Heart right ventricle (tissue), 16 donors: ENCODE data around the gene C14orf93. TPM values are rescaled to one million over a fixed set of nuclear protein-coding genes. Genes with fewer than 3 reads are reported as not detected.

Source experiments
- ATAC-seq, 8 donors: fragments of 200-7000 bp; cut with Tn5 transposase; one replicate each; pipeline ENCODE4 v1.9.1; 2020; ENCODE audit warnings: mild to moderate bottlenecking in 8 of 8, moderate library complexity in 8 of 8, moderate number of reproducible peaks in 1 of 8
- DNase-seq, 2 donors: peaks; one replicate each; pipeline ENCODE4 v3.0.0-alpha.2; 2020
- H3K27ac ChIP-seq, 10 donors: fragments of 200-600 bp; sonication (generic) in 2 of 10; one replicate each; pipeline versions ENCODE4 v1.5.0 to v1.8.0; 2020 to 2022; ENCODE audit warnings: mild to moderate bottlenecking in 3 of 10
- H3K27me3 ChIP-seq, 7 donors: fragments of 200-600 bp; one replicate each; pipeline ENCODE4 v1.8.0; 2021 to 2022; ENCODE audit warnings: mild to moderate bottlenecking in 2 of 7
- H3K36me3 ChIP-seq, 9 donors: fragments of 200-600 bp; sonication (generic) in 1 of 9; one replicate each; pipeline versions ENCODE4 v1.5.0 to v1.8.0; 2020 to 2022; ENCODE audit warnings: mild to moderate bottlenecking in 2 of 9
- H3K4me1 ChIP-seq, 9 donors: fragments of 200-600 bp; sonication (generic) in 1 of 9; one replicate each; pipeline versions ENCODE4 v1.5.0 to v1.8.0; 2020 to 2022; ENCODE audit warnings: mild to moderate bottlenecking in 4 of 9
- H3K4me3 ChIP-seq, 10 donors: fragments of 200-600 bp; sonication (generic) in 2 of 10; one replicate each; pipeline versions ENCODE4 v1.5.0 to v1.8.0; 2020 to 2022; ENCODE audit warnings: mild to moderate bottlenecking in 7 of 10, moderate library complexity in 2 of 10
- H3K9me3 ChIP-seq, 11 donors: fragments of 200-600 bp in 10 of 11; sonication (generic) in 2 of 11; one replicate each; pipeline versions ENCODE4 v1.5.0 to v1.8.0; 2013 to 2022; ENCODE audit warnings: mild to moderate bottlenecking in 2 of 11, control low read depth in 1 of 11, moderate library complexity in 1 of 11
- WGBS, 2 donors: extraction: QIAGEN DNeasy Blood & Tissue Kit; methylation state at CpG; one replicate each; pipeline ENCODE4 v1.1.7; 2013; ENCODE audit warnings: inconsistent platforms in 1 of 2; 5-methylcytosine and 5-hydroxymethylcytosine counted together
- intact Hi-C, 10 donors: fragments of 100-400 bp; cut with DNase I; formaldehyde crosslinking; loops; one replicate each; pipeline versions ENCODE4 v1.11.1 to v1.14.2; 2022
- polyA plus RNA-seq, 2 donors: library from polyadenylated mRNA; stranded (reverse); fragments of 200-250 nt; gene quantifications; one replicate each; pipeline ENCODE4 v1.2.3, GENCODE V29; 2013
- total RNA-seq, 10 donors: library from RNA; stranded (reverse); fragmentation: NEBNext Ultra II Directional in 3 of 10; extraction: Animal tissue kit (Norgen Biotek cat#: 25700) in 3 of 10; gene quantifications; one replicate each; pipeline versions ENCODE4 v1.2.1 to v1.2.4, GENCODE V29; 2021 to 2023
- TF ChIP-seq, protein P1 (sequence below), 9 donors: fragments of 200-600 bp; sonication (generic) in 2 of 9; IDR thresholded peaks; one replicate each; pipeline versions ENCODE4 v1.5.0 to v1.8.0; 2021 to 2022; ENCODE audit warnings: antibody characterized with exemption in 9 of 9, mild to moderate bottlenecking in 5 of 9, moderate library complexity in 1 of 9
- donor health status: Arrhythmogenic right ventricular cardiomyopathy.
- donor health status: ischemic (EF 13 %, LVEDD 7.1; RV severe dilation, severe dysfunction).
- donor health status: healthy with polysubstance abuse.
- donor health status: DM: no; HTN: yes; CAD: no.
- donor health status: DM: no; HTN: no; CAD: no.
- donor health status: ischemic (EF 25% LVEDD 6.9; RV normal size, moderate dysfunction).
- donor health status: ischemic (EF 25% LVEDD 5.7; RV mildly dilated, moderate dysfunction).
- donor health status: healthy.
- donor health status: DM: yes; HTN: yes; CAD: no.
- donor health status: Ischemic cardiomyopathy.
- donor health status: ischemic (EF 35%, LVEDD 5.7; RV mildly dilated, moderate dysfunction).
- donor health status: nonischemic (EF 11% LVEDD 7.7; RV severe dilation, severe dysfunction).
- donor health status: DM: yes; HTN: yes; CAD: no.
- donor health status: PGD.
- donor health status: ischemic (EF 29% LVEDD 5.4; RV normal size, mild dysfunction).
- donor health status: nonischemic (EF 23%, LVEDD 6.1; RV moderate dilation, normal function).

Gene C14orf93
- total and polyA plus RNA-seq, 12 donors = 3.2 to 6.7 (median 4.8) TPM

DNA sequence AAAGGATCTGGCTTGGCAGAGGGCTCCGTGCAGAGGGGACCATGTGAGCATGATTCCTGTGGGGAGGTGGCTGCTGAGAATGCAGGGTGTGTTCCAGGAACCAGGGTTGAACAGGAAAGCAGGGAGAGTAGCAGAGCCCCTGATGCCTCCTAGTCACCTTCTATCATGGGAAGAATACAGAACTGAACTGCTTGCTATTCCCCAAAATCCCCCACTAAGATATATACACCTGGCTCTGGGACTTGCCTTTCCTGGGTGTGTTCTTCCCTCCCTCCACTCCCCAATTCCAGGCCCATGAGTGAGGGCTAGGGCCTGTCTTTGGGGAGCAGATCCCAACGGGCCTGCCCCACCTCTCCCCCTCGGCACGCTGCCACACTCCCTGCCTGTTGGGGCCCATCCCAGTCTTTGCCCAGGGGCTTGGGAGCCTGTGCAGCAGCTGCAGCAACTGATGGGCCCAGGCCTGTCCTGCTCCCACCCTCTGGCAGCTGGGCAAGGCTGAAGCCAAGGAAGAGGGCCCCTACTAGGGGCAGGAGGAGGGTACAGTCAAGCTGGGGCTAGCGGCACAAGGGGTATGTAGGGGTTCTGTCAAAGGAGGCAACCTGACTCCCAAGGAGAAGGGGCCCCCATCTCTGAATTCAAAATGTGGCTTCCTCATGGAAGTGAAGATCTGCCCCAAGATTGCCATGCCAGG, 30.8 kb downstream of the C14orf93 start:
- no peak for ATAC-seq
- Histone ChIP-seq H3K9me3 (no peaks in the 10 kb centered on the region), H3K36me3 (peaks cover 0 to 20% (median 0%) of the 10 kb centered on the region in 9 donors), H3K27me3 (peaks cover 0 to 33% (median 0%) of the 10 kb centered on the region in 7 donors), H3K4me1 (peaks cover 8 to 81% (median 55%) of the 10 kb centered on the region in 9 donors), H3K4me3 (peak overlapping the region in 1 of 10 donors; percentile 78), H3K27ac (peak overlapping the region in 8 of 10 donors; percentile 20 to 91 (median 78))
- DNase-seq = no peak
- WGBS, 2 donors = 43 to 55% methylated on average over 5 of the region's 5 CpGs
- intact Hi-C loops = no loop called here
- TF ChIP-seq, protein P1, sequence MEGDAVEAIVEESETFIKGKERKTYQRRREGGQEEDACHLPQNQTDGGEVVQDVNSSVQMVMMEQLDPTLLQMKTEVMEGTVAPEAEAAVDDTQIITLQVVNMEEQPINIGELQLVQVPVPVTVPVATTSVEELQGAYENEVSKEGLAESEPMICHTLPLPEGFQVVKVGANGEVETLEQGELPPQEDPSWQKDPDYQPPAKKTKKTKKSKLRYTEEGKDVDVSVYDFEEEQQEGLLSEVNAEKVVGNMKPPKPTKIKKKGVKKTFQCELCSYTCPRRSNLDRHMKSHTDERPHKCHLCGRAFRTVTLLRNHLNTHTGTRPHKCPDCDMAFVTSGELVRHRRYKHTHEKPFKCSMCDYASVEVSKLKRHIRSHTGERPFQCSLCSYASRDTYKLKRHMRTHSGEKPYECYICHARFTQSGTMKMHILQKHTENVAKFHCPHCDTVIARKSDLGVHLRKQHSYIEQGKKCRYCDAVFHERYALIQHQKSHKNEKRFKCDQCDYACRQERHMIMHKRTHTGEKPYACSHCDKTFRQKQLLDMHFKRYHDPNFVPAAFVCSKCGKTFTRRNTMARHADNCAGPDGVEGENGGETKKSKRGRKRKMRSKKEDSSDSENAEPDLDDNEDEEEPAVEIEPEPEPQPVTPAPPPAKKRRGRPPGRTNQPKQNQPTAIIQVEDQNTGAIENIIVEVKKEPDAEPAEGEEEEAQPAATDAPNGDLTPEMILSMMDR (IDR thresholded peaks at IDR 0.05) = no peak

DNA sequence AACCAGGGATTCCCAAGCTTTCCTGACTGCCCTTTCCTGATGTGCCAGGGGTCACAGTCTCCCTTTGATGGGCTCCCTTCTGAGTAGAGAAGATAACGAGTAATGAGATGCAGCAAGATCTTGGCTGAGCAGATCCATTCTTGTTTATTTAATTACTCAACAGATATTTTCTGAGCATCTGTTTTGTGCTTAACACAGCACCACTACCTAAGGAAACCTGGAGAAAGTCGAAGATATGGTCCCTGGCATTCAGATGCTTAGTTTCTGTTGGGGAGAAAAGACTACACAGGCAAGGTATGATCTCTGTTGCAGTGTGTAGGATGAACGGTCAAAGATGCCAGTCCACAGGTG, 31.5 kb downstream of the C14orf93 start:
- Histone ChIP-seq H3K27ac (peak overlapping the region in 9 of 10 donors; percentile 13 to 91 (median 78)), H3K4me1 (peaks cover 8 to 75% (median 58%) of the 10 kb centered on the region in 9 donors), H3K27me3 (peaks cover 0 to 33% (median 0%) of the 10 kb centered on the region in 7 donors), H3K9me3 (no peaks in the 10 kb centered on the region), H3K4me3 (no peak overlapping the region), H3K36me3 (peaks cover 0 to 26% (median 0%) of the 10 kb centered on the region in 9 donors)
- intact Hi-C loops = no loop called here
- DNase-seq = no peak
- WGBS, 2 donors = 51 to 67% methylated on average over 3 of the region's 3 CpGs
- ATAC-seq = no peak
- TF ChIP-seq, protein P1 (IDR thresholded peaks at IDR 0.05) = no peak

DNA sequence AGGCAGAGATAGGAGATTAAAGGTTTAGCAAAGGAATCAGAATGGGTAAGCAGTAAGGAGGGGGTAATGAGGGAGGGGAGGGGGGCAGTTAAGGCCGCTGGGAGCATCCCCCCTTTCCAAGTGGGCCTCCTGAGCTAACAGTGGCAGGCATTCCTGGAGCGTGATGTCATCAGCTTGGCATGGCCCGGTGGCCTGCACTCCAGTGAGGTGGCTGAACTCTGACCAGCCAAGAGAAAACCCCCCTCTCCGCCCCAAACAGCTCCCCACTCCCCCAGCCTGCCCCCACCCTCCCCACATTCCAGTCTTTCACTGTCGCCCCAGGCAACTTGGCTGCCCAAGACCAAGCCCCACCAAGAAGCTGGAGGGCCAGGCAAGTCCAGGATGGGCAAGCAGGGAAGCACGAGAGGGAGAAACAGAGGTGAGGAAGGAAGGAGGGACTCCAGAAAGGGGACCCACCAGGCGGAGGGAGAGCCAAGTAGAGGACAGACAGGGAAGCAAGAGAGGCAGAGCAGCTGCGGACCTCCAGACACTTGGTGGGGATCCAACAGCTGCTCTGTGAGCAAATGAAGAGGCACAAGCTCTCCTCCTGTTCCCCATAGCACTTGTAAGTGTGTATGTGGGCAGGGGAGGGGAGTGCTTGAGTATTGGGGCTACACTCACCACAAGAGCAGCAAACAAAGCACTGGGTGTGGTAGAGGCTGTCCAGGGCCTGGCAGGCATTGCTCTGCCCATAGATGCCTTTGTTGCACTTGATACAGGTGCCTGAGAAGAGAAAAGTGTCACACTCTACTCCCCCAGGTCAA, 32.1 kb downstream of the C14orf93 start:
- Histone ChIP-seq H3K9me3 (no peaks in the 10 kb centered on the region), H3K4me3 (no peak overlapping the region), H3K27ac (peak overlapping the region in 9 of 10 donors; percentile 24 to 91 (median 78)), H3K36me3 (peaks cover 0 to 31% (median 0%) of the 10 kb centered on the region in 9 donors), H3K27me3 (peaks cover 0 to 33% (median 0%) of the 10 kb centered on the region in 7 donors), H3K4me1 (peaks cover 8 to 69% (median 52%) of the 10 kb centered on the region in 9 donors)
- peak in 7 of 8 donors; percentile 11 to 60 (median 41) for ATAC-seq
- peak; percentile 44 to 54 for DNase-seq
- 29 to 35% methylated on average over 8 of the region's 8 CpGs for whole genome bisulfite sequencing, 2 donors
- intact Hi-C loops = loop anchor here in 1 of 10 donors (1.0 kb wide), 1 partner anchor 18 kb away; no protein-coding TSS in a partner anchor
- TF ChIP-seq, protein P1 (IDR thresholded peaks at IDR 0.05) = no peak

DNA sequence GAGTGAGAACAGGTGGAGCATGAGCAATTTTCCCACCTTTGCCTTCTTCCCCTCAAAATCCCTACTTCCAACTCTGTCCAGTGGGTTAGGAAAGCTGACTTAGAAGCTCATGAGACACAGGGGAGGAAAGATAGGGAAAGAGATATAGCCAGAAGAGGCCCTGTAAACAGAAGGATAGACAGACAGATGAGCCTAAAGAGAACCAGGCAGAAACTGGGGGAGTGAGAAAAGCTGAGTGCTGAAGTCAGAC, 32.6 kb downstream of the C14orf93 start:
- DNase-seq (no peak), ATAC-seq (no peak)
- TF ChIP-seq, protein P1 (IDR thresholded peaks at IDR 0.05) = no peak
- Histone ChIP-seq H3K4me3 (no peak overlapping the region), H3K27me3 (peaks cover 0 to 33% (median 0%) of the 10 kb centered on the region in 7 donors), H3K36me3 (peaks cover 0 to 37% (median 0%) of the 10 kb centered on the region in 9 donors), H3K27ac (peak overlapping the region; percentile 9 to 91 (median 74)), H3K4me1 (peaks cover 8 to 69% (median 52%) of the 10 kb centered on the region in 9 donors), H3K9me3 (no peaks in the 10 kb centered on the region)
- intact Hi-C loops = loop anchor here in 1 of 10 donors (1.0 kb wide), 1 partner anchor 19 kb away; no protein-coding TSS in a partner anchor
